Common myeloid progenitor, CD34-positive (primary cell): Measurements from ENCODE around the gene TOR4A.

ENCODE experiments used
- CTCF ChIA-PET: fragments of 350-600 bp; sonication (Branson Sonifier 250); formaldehyde crosslinking; loops from one replicate; lab custom pipeline; 2021; ENCODE audit warnings: antibody characterized with exemption; lab: Charles Lee
- POLR2A ChIA-PET: fragments of 350-600 bp; sonication (Branson Sonifier 250); formaldehyde crosslinking; loops from one replicate; lab custom pipeline; 2021; ENCODE audit warnings: antibody characterized with exemption; lab: Charles Lee
- DNase-seq, 3 donors: peaks; one replicate each; pipeline versions ENCODE4 v3.0.0 to v3.0.0-alpha.2; 2013
- H3K27ac ChIP-seq, 2 experiments: 1 replicate in 1 of 2; 2 replicates in 1 of 2; pipeline ENCODE4 v1.7.0; 2013; ENCODE audit warnings: inconsistent platforms in 2 of 2, low read length in 2 of 2, mild to moderate bottlenecking in 2 of 2, low read depth in 1 of 2, moderate library complexity in 1 of 2; ENCODE audit not compliant: severe bottlenecking in 2 of 2, insufficient read depth in 1 of 2, poor library complexity in 1 of 2
- H3K27me3 ChIP-seq, 5 experiments: replicated peaks in 2 of 5; 1 replicate in 3 of 5; 2 replicates in 2 of 5; pipeline versions ENCODE4 v1.6.1 to v1.7.0; 2013; ENCODE audit warnings: low read length in 4 of 5, mild to moderate bottlenecking in 2 of 5, moderate library complexity in 2 of 5, inconsistent platforms in 1 of 5; ENCODE audit not compliant: insufficient read depth in 5 of 5, control insufficient read depth in 4 of 5
- H3K36me3 ChIP-seq, 4 experiments: 1 replicate in 2 of 4; 2 replicates in 2 of 4; pipeline versions ENCODE4 v1.6.1 to v1.7.0; 2013; ENCODE audit warnings: low read length in 3 of 4, control low read depth in 1 of 4, mild to moderate bottlenecking in 1 of 4; ENCODE audit not compliant: control insufficient read depth in 4 of 4, insufficient read depth in 4 of 4
- H3K4me1 ChIP-seq, 4 experiments: 1 replicate in 3 of 4; 2 replicates in 1 of 4; pipeline versions ENCODE4 v1.6.1 to v1.7.1; 2013; ENCODE audit warnings: low read length in 3 of 4, mild to moderate bottlenecking in 3 of 4, control low read depth in 1 of 4, inconsistent platforms in 1 of 4, moderate library complexity in 1 of 4; ENCODE audit not compliant: control insufficient read depth in 4 of 4, insufficient read depth in 4 of 4; ENCODE audit errors: control extremely low read depth in 1 of 4
- H3K4me3 ChIP-seq, 7 experiments: 1 replicate in 4 of 7; 2 replicates in 3 of 7; pipeline versions ENCODE4 v1.5.1 to v1.7.0; 2013; ENCODE audit warnings: mild to moderate bottlenecking in 7 of 7, low read length in 6 of 7, moderate library complexity in 6 of 7, inconsistent platforms in 2 of 7, low read depth in 2 of 7, control low read depth in 1 of 7; ENCODE audit not compliant: insufficient read depth in 4 of 7, control insufficient read depth in 1 of 7; ENCODE audit errors: extremely low read depth in 1 of 7
- H3K9me3 ChIP-seq, 5 experiments: 1 replicate in 4 of 5; 2 replicates in 1 of 5; pipeline versions ENCODE4 v1.6.1 to v1.7.1; 2013; ENCODE audit warnings: low read length in 4 of 5, mild to moderate bottlenecking in 2 of 5, inconsistent platforms in 1 of 5, low read depth in 1 of 5, moderate library complexity in 1 of 5; ENCODE audit not compliant: control insufficient read depth in 4 of 5, insufficient read depth in 2 of 5; ENCODE audit errors: control extremely low read depth in 1 of 5
- WGBS: methylation state at CpG from one replicate; pipeline ENCODE4 v1.1.5; 2013; ENCODE audit not compliant: insufficient coverage; 5-methylcytosine and 5-hydroxymethylcytosine counted together

The TOR4A gene

GRCh38 chr9:137234758-137235423 is 42.6 kb upstream of the TOR4A start:
- 80% methylated on average over 12 of the region's 18 CpGs for WGBS
- H3K27ac ChIP-seq = no peak overlapping the region
- no peaks in the 10 kb centered on the region for H3K9me3 ChIP-seq
- no peak for DNase-seq
- peak overlapping the region in 1 of 7 experiments; percentile 61 for H3K4me3 ChIP-seq
- peaks cover 0 to 52% (median 39%) of the 10 kb centered on the region in 4 experiments for H3K4me1 ChIP-seq
- peaks cover 0 to 10% (median 0%) of the 10 kb centered on the region in 5 experiments for H3K27me3 ChIP-seq
- H3K36me3 ChIP-seq = no peaks in the 10 kb centered on the region
- ChIA-PET CTCF (interaction anchor here (0.7 to 4.8 kb wide), 4 partner anchors 9 to 120 kb away, joined by 3 to 25 read pairs (median 3); partner anchors contain the start of genes CYSRT1 and RNF224), POLR2A (no interaction called here)

- Histone ChIP-seq H3K4me1 (peaks cover 0 to 52% (median 44%) of the 10 kb centered on the region in 4 experiments), H3K27me3 (peaks cover 0 to 7% (median 0%) of the 10 kb centered on the region in 5 experiments), H3K4me3 (peak overlapping the region in 4 of 7 experiments; percentile 38 to 70 (median 56)), H3K36me3 (no peaks in the 10 kb centered on the region), H3K27ac (no peak overlapping the region), H3K9me3 (no peaks in the 10 kb centered on the region)
- ChIA-PET POLR2A (interaction anchor here (0.5 to 1.2 kb wide), 2 partner anchors 8 to 700 kb away, joined by 4 to 5 read pairs; partner anchors contain the start of gene RNF224), CTCF (interaction anchor here (0.9 to 4.8 kb wide), 8 partner anchors 9 to 200 kb away, joined by 3 to 25 read pairs (median 4); partner anchors contain the start of genes CYSRT1, RNF224 and TMEM210)
- WGBS = 72% methylated on average over 25 of the region's 35 CpGs
- DNase-seq = no peak
Measured at GRCh38 chr9:137235424-137236237, 41.9 kb upstream of the TOR4A start.

DNA sequence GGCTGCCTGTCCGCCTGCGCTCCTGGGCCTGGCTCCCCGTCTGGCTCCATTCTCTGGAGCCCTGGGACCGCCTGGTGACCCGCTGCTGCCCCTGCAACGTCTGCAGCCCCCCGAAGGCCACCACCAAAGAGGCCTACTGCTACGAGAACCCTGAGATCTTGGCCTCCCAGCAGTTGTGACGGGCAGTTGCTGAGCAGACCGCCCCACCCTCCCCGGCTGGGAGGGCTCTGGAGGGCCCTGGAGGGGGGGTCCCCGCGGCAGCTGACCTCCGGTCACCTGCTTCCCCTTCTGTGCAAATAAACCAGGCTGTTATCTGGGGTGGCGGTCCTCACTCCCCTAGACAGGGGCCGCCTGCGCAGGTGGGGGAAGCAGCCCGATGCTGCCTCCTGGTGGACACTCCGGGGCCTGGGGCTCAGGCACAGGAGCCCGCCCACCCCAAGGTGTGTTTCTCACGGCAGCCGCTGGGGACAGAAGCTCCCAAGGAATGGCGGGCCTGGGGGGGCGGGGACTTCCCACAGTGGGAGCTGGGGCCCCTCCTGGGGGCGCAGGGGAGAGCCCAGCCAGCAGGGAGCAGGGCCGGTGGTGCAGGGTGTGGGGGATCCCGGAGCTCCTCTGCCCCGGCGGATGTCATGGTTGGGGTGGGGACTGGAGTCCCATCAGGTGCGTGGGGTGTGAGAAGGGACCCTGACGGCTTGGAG is 41.1 kb upstream of the TOR4A start:
- 6% methylated on average over 26 of the region's 31 CpGs for WGBS
- CTCF ChIA-PET = interaction anchor here (0.6 to 4.8 kb wide), 20 partner anchors 10 to 458 kb away, joined by 3 to 25 read pairs (median 4); partner anchors contain the start of genes ANAPC2, CYSRT1, RNF224 and SSNA1
- Histone ChIP-seq H3K4me3 (peak overlapping the region in 5 of 7 experiments; percentile 38 to 70 (median 52)), H3K27me3 (peaks cover 0 to 7% (median 0%) of the 10 kb centered on the region in 5 experiments), H3K9me3 (no peaks in the 10 kb centered on the region), H3K27ac (peak overlapping the region in 1 of 2 experiments; percentile 54), H3K4me1 (peaks cover 0 to 52% (median 45%) of the 10 kb centered on the region in 4 experiments), H3K36me3 (no peaks in the 10 kb centered on the region)
- POLR2A ChIA-PET = interaction anchor here (0.5 to 1.2 kb wide), 3 partner anchors 9 to 701 kb away, joined by 4 to 5 read pairs (median 4); partner anchors contain the start of gene RNF224
- DNase-seq = peak; percentile 88 to 93 (median 92)

GRCh38 chr9:137236936-137237421 is 40.5 kb upstream of the TOR4A start:
- Histone ChIP-seq H3K9me3 (no peaks in the 10 kb centered on the region), H3K27me3 (peaks cover 0 to 7% (median 0%) of the 10 kb centered on the region in 5 experiments), H3K27ac (peak overlapping the region in 1 of 2 experiments; percentile 54), H3K36me3 (peaks cover 0 to 3% (median 2%) of the 10 kb centered on the region in 4 experiments), H3K4me1 (peaks cover 0 to 54% (median 49%) of the 10 kb centered on the region in 4 experiments), H3K4me3 (peak overlapping the region in 5 of 7 experiments; percentile 19 to 70 (median 52))
- POLR2A ChIA-PET = interaction anchor here (0.9 to 1.2 kb wide), 2 partner anchors 10 to 109 kb away, joined by 4 to 5 read pairs; partner anchors contain the start of gene RNF224
- DNase-seq = no peak
- 23% methylated on average over 8 of the region's 11 CpGs for WGBS
- CTCF ChIA-PET = interaction anchor here (0.6 to 4.8 kb wide), 22 partner anchors 11 to 459 kb away, joined by 3 to 25 read pairs (median 4); partner anchors contain the start of genes ANAPC2, CYSRT1, RNF224 and SSNA1

- DNase-seq = no peak
- Histone ChIP-seq H3K4me1 (peaks cover 3 to 64% (median 57%) of the 10 kb centered on the region in 4 experiments), H3K4me3 (no peak overlapping the region), H3K36me3 (peaks cover 0 to 14% (median 12%) of the 10 kb centered on the region in 4 experiments), H3K27ac (no peak overlapping the region), H3K27me3 (peaks cover 0 to 7% (median 0%) of the 10 kb centered on the region in 5 experiments), H3K9me3 (no peaks in the 10 kb centered on the region)
- WGBS = 89% methylated on average over 11 of the region's 13 CpGs
- POLR2A ChIA-PET = no interaction called here
- CTCF ChIA-PET = interaction anchor here (0.8 to 4.8 kb wide), 9 partner anchors 10 to 203 kb away, joined by 3 to 25 read pairs (median 4); partner anchors contain the start of genes ANAPC2, CYSRT1, RNF208 and RNF224
Measured at GRCh38 chr9:137237759-137238726, 39.5 kb upstream of the TOR4A start.
